Osteocyte (in vitro differentiated cells): ENCODE data around the gene FBXW9. TPM values are rescaled to one million over a fixed set of nuclear protein-coding genes. Genes with fewer than 3 reads are reported as not detected.

Source experiments
- DNase-seq: peaks from one replicate; pipeline ENCODE4 v3.0.0; 2021; ENCODE audit warnings: mixed read lengths; ENCODE audit not compliant: unreplicated experiment; ENCODE audit errors: extremely low spot score
- H3K27ac Mint-ChIP-seq: one replicate; pipeline ENCODE4 v1.8.0; 2021; ENCODE audit warnings: mild to moderate bottlenecking, mixed read lengths; ENCODE audit not compliant: unreplicated experiment
- H3K27me3 Mint-ChIP-seq: one replicate; pipeline ENCODE4 v1.8.0; 2021; ENCODE audit warnings: mixed read lengths; ENCODE audit not compliant: unreplicated experiment
- H3K36me3 Mint-ChIP-seq: one replicate; pipeline ENCODE4 v1.8.0; 2021; ENCODE audit warnings: mixed read lengths; ENCODE audit not compliant: unreplicated experiment
- H3K4me1 Mint-ChIP-seq: one replicate; pipeline ENCODE4 v1.8.0; 2021; ENCODE audit warnings: mixed read lengths; ENCODE audit not compliant: unreplicated experiment
- H3K4me3 Mint-ChIP-seq: one replicate; pipeline ENCODE4 v1.8.0; 2021; ENCODE audit warnings: mild to moderate bottlenecking, moderate library complexity, mixed read lengths; ENCODE audit not compliant: unreplicated experiment
- H3K9me3 Mint-ChIP-seq: one replicate; pipeline ENCODE4 v1.8.0; 2021; ENCODE audit warnings: mixed read lengths; ENCODE audit not compliant: unreplicated experiment
- CTCF ChIP-seq: fragments of 200-600 bp; sonication (generic); IDR thresholded peaks from 2 replicates; pipeline ENCODE4 v1.5.0; 2021; ENCODE audit warnings: antibody characterized with exemption, mild to moderate bottlenecking, moderate library complexity
- total RNA-seq: library from RNA; stranded (reverse); gene quantifications from 2 replicates; pipeline ENCODE4 v1.2.1, GENCODE V29; 2021

The FBXW9 gene
- total RNA-seq, 1 donor from 2014 or later, result 10.9 TPM

DNA sequence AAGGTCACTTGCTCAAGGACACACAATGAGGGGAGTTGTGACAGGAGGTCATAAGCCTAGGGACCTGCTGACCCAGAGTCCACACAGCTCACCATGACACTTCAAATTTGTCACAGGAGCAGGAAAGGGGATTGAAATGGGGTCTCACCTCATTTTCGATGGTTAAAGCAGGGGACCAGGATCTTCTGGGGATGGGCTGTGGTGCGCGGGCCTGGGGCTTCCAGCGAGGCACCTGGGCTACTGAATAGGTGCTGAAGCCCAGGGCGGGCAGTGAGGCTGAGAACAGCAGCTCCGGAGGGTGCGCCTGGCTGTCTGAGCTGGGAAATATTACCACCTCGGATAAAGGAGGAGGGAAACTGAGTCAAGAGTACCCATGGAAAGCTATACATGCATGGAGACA, 40.9 kb downstream of the FBXW9 start:
- no peak overlapping the region for H3K27ac Mint-ChIP-seq
- H3K4me1 Mint-ChIP-seq, result no peaks in the 10 kb centered on the region
- H3K4me3 Mint-ChIP-seq, result no peak overlapping the region
- DNase-seq, result no peak
- H3K36me3 Mint-ChIP-seq, result peaks cover 31% of the 10 kb centered on the region
- TF ChIP-seq CTCF, result no peak
- H3K9me3 Mint-ChIP-seq, result no peaks in the 10 kb centered on the region
- H3K27me3 Mint-ChIP-seq, result no peaks in the 10 kb centered on the region

GRCh38 chr19:12652219-12652618, 44.2 kb downstream of the FBXW9 start:
- H3K27ac Mint-ChIP-seq, result no peak overlapping the region

DNA sequence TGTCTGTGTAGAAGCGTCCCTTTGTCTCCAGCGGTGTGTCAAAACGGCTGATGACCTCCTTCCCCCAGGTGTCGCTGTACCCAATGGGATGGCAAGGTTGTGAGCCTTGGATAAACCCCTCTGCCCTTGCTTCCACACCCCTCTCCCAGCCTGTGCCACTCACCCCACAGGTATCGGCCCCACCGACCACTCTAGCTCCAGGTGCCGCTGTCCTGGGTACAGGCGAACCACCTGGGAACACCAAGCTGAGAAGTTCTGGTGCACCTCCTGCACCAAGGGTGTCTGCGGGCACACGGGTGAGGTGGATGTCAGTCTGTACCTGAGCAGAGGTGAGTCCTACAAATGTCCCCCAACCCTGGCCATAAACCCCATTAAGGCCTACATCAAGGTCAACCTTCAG, 46.5 kb downstream of the FBXW9 start:
- H3K27me3 Mint-ChIP-seq, result no peaks in the 10 kb centered on the region
- no peak for DNase-seq
- H3K4me1 Mint-ChIP-seq, result no peaks in the 10 kb centered on the region
- H3K27ac Mint-ChIP-seq, result no peak overlapping the region
- no peaks in the 10 kb centered on the region for H3K9me3 Mint-ChIP-seq
- TF ChIP-seq CTCF, result no peak
- no peak overlapping the region for H3K4me3 Mint-ChIP-seq
- peaks cover 11% of the 10 kb centered on the region for H3K36me3 Mint-ChIP-seq

More at GRCh38 chr19:12652219-12652618, 44.2 kb downstream of the FBXW9 start:
- no peak for DNase-seq
- no peaks in the 10 kb centered on the region for H3K9me3 Mint-ChIP-seq
- no peaks in the 10 kb centered on the region for H3K27me3 Mint-ChIP-seq
- no peak overlapping the region for H3K4me3 Mint-ChIP-seq
- no peak for TF ChIP-seq CTCF
- H3K4me1 Mint-ChIP-seq, result no peaks in the 10 kb centered on the region
- H3K36me3 Mint-ChIP-seq, result peaks cover 27% of the 10 kb centered on the region

DNA sequence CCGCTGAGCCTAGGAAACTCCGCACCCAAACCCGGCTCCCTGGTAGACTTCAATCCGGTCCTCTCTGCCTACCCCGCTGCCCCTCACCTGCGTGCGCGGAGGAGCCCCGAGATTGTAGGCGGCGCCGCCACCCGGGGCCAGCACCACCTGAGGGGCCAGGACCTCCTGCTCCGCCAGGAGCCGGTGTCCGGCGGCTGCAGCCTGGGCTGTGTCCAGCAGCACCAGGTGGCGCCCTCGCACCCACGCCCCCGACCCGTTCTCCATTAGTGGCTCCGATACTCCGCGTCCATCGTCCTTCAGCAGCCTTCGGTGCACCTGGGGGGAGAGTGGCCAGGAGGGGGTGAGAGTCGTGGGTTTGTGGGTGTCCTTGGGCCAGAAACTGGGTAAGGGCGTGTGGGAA, 48.3 kb downstream of the FBXW9 start:
- H3K36me3 Mint-ChIP-seq, result peaks cover 10% of the 10 kb centered on the region
- H3K4me1 Mint-ChIP-seq, result no peaks in the 10 kb centered on the region
- H3K27me3 Mint-ChIP-seq, result no peaks in the 10 kb centered on the region
- TF ChIP-seq CTCF, result no peak
- no peak overlapping the region for H3K4me3 Mint-ChIP-seq
- no peaks in the 10 kb centered on the region for H3K9me3 Mint-ChIP-seq
- no peak overlapping the region for H3K27ac Mint-ChIP-seq
- DNase-seq, result no peak

DNA sequence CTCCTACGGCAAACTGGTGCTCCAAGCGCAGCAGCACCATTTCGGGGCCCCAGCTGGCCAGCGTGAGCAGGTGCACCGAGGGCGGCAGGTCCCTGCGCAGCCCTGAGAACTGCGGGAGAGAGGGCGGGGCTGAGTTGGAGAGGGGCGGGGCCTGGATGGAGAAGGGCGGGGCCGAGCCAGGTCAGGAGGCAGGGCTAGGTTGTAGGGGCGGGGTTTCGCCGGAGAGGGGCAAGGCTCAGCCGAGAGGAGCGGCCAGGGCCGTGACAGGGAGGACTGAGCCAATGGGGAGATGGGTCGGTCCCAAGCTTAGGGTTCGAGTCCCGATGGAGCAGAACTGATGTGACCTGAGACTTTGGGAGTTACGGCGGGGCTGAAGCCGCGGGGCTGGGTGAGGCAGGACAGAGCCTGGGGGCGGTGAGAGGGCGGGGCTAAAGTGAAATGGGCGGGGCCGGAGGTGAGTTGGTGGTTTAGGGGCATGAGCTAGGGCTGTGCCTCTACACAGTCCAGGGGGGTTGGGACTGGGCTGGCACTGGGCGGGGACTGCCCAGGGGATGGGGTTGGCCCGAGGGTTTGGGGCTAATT, 48.9 kb downstream of the FBXW9 start:
- H3K4me1 Mint-ChIP-seq, result no peaks in the 10 kb centered on the region
- peaks cover 10% of the 10 kb centered on the region for H3K36me3 Mint-ChIP-seq
- H3K27me3 Mint-ChIP-seq, result no peaks in the 10 kb centered on the region
- no peak overlapping the region for H3K27ac Mint-ChIP-seq
- no peak for DNase-seq
- H3K4me3 Mint-ChIP-seq, result no peak overlapping the region
- no peak for TF ChIP-seq CTCF
- no peaks in the 10 kb centered on the region for H3K9me3 Mint-ChIP-seq
